Measurements from ENCODE around the gene KLHL36. TPM values are rescaled to one million over a fixed set of nuclear protein-coding genes. Genes with fewer than 3 reads are reported as not detected.

Gene KLHL36
- total and polyA plus RNA-seq, 9 donors: 20.7 to 94.9 (median 55.9) TPM

- TF ChIP-seq POLR2A (IDR thresholded peaks at IDR 0.05): no peak
- TF ChIP-seq CTCF (IDR thresholded peaks at IDR 0.05): no peak
- no peak for TF ChIP-seq EP300 (IDR thresholded peaks at IDR 0.05)
- DNase-seq: no peak
- Histone ChIP-seq H3K4me1 (ENCODE audit: insufficient read depth) (peaks cover 2% of the 10 kb centered on the region), H3K9me3 (no peaks in the 10 kb centered on the region), H3K36me3 (no peaks in the 10 kb centered on the region), H3K27me3 (no peaks in the 10 kb centered on the region), H3K27ac (no peak overlapping the region), H3K4me3 (no peak overlapping the region)
- intact Hi-C loops (cut with DNase I): no loop called here
- WGBS, 3 donors: 64 to 66% (median 66%) methylated on average over 6 of the region's 6 CpGs
These were observed 6.7 kb downstream of the KLHL36 start for GRCh38 chr16:84654998-84655397.

GRCh38 chr16:84656649-84657048 lies 8.3 kb downstream of the KLHL36 start:
- Histone ChIP-seq H3K27ac (no peak overlapping the region), H3K27me3 (no peaks in the 10 kb centered on the region), H3K4me3 (no peak overlapping the region), H3K36me3 (no peaks in the 10 kb centered on the region), H3K4me1 (ENCODE audit: insufficient read depth) (no peaks in the 10 kb centered on the region), H3K9me3 (no peaks in the 10 kb centered on the region)
- TF ChIP-seq EP300 (IDR thresholded peaks at IDR 0.05): no peak
- TF ChIP-seq POLR2A (IDR thresholded peaks at IDR 0.05): no peak
- no peak for TF ChIP-seq CTCF (IDR thresholded peaks at IDR 0.05)
- DNase-seq: no peak
- 90 to 96% (median 91%) methylated on average over 22 of the region's 22 CpGs for WGBS, 3 donors
- intact Hi-C loops (cut with DNase I): no loop called here

- no peaks in the 10 kb centered on the region for H3K36me3 ChIP-seq
These were observed 9.0 kb downstream of the KLHL36 start for GRCh38 chr16:84657229-84657837.

GRCh38 chr16:84658690-84659089 lies 10.4 kb downstream of the KLHL36 start:
- no peak for TF ChIP-seq CTCF (IDR thresholded peaks at IDR 0.05)
- no peak for TF ChIP-seq EP300 (IDR thresholded peaks at IDR 0.05)
- TF ChIP-seq POLR2A (IDR thresholded peaks at IDR 0.05): no peak
- 78 to 85% (median 78%) methylated on average over 11 of the region's 11 CpGs for WGBS, 3 donors
- DNase-seq: no peak
- intact Hi-C loops (cut with DNase I): no loop called here
- H3K9me3 ChIP-seq: no peaks in the 10 kb centered on the region
- H3K36me3 ChIP-seq: no peaks in the 10 kb centered on the region
- no peak overlapping the region for H3K4me3 ChIP-seq
- H3K4me1 ChIP-seq (ENCODE audit: insufficient read depth): no peaks in the 10 kb centered on the region
- H3K27ac ChIP-seq: no peak overlapping the region
- H3K27me3 ChIP-seq: no peaks in the 10 kb centered on the region

More at GRCh38 chr16:84657229-84657837, 9.0 kb downstream of the KLHL36 start:
- DNase-seq: no peak
- TF ChIP-seq CTCF (IDR thresholded peaks at IDR 0.05) (no peak), POLR2A (IDR thresholded peaks at IDR 0.05) (no peak), EP300 (IDR thresholded peaks at IDR 0.05) (no peak)
- Histone ChIP-seq H3K27me3 (no peaks in the 10 kb centered on the region), H3K4me3 (no peak overlapping the region), H3K4me1 (ENCODE audit: insufficient read depth) (no peaks in the 10 kb centered on the region), H3K9me3 (no peaks in the 10 kb centered on the region), H3K27ac (no peak overlapping the region)
- WGBS, 3 donors: 96 to 97% (median 96%) methylated on average over 50 of the region's 50 CpGs
- intact Hi-C loops (cut with DNase I): no loop called here
